Stimulated activated CD4-positive, alpha-beta T cell treated with anti-CD3 and anti-CD28 coated beads, Interleukin-1b, Interleukin-23, amount 100 ng/mL, for 4 hours (primary cell): ENCODE data around the gene EFEMP2.
A peak's percentile ranks its signal among the peaks of the same experiment; 100 is the strongest.

Source experiments
- DNase-seq, 2 donors: peaks; one replicate each; pipeline ENCODE4 v3.0.0-alpha.2; 2020; ENCODE audit warnings: low read depth in 2 of 2

EFEMP2 gene

DNA sequence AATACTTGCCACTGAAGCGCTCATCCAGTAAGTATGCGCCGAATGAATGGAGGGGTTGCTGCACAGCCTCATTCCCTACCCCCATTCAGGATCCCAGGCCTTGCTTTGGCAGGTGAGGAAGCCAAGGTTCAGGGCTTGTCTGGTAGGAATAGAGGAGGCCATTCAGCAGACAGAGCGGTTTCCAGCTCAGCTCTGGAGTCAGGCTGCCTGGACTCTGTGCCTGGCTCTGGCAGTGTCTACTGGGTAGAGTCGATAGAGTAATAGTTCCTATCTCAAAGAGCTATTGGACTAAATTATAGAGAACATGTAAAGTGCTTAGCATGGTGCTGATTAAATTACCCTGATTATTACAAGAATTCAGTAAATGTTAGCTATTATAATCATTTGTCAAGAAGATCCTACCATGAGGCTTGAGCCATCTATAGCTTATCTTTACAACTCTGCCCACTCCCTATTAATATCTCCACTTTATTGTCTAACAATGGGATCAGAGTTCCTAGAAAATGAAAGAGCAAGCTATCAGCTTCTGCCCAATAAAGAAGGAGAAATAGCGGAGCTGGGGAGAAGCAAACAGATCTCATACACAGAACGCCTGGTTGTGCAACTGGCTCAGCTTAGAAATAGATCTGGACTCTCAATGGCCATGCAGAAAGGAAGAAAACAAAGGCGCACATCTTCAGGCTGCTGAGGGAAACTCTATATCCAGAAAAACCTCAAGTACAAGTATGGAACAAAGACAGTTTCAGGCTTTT lies 45.4 kb downstream of the EFEMP2 start:
- no peak for DNase-seq

DNA sequence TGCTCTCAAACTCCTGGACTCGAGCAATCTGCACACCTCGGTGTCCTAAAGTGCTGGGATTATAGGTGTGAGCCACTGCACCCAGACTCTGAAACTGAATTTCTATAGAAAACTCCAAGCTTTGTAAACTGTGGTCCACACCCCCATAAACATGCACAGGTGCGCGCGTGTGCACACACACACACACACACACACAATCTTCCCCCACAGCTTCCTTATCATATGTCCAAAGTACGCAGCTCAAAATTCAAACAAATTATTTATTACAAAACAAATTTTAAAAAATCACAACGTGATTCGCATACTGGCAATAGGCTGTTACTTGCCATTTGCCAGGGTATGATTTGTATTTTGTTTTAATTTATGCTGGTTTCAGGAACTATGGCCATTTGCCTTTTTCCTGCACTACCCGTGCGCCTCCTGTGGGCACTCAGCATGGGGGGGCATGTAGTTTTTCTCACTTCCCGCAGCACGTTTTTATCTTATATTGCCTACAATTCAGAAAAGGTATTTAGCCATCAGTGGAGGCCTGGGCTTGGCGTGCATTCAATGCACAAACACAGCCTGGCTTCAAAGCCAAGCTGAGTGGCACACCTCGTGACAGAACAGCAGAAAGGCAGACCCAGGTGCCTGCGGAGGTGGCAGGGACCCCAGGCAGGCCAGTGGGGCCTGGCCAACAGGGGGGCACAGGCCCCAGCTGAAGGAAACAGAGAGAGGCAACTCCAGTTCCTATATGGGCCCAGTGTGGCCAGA lies 49.6 kb downstream of the EFEMP2 start:
- no peak for DNase-seq

DNA sequence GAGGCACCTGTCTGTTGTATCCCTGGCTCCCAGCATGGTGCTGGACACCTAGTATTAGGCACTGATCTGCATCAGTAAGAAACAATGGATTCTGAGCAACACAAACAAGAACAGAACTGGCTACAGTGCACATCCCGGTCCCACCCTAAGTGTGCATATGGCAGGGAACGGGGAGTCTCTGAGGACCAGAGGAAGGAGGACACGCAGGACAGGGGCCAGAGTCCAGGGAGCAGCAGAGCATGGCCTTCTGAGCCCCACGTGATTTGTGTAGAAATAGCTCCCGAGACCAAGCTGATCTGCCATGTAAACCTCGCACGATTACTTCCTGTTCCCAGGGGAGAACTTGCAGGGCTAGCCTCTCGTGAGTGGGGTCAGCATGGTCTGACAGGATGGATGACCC lies 51.5 kb downstream of the EFEMP2 start:
- DNase-seq: no peak

DNA sequence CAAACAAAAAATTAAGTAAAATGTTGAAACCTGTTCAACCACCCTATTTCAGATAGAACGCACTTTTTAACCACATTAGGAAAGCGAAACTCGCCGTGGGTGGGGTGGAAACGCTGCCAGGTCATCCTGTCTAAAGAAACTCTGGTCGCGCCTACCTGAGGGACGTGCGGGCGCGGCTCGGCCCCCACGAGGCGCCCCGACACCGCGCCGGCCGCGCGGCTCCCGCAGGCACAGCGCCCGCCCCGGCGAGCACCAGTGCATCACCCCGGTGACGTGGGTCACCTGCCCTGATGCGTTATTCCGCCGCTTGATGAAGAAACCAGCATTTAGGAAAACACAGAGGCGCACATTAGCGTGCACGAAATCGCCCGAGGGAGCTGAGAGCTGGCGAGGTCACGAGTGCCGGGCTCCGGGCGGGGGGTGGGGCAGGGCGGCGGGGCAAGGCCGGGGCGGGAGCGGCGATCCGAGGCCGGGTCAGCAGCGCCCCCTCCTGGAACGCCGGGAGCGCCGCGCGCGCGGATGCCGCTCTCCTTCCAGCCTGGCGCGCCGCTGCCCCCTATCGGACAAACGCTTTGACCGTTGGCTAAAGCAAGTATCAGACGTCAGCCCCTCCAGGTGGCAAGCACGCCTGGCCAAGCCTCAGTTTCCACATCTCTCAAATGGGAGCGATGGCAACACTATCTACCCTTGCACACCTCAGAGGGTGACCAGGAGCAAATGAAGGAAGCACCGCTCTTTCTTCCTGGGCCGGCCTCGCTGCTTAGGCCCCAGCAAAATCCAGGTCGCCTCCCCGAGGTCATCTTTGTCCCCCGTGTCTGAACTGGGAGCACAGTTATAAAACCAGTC lies 54.5 kb downstream of the EFEMP2 start:
- peak; percentile 94 to 95 for DNase-seq

DNA sequence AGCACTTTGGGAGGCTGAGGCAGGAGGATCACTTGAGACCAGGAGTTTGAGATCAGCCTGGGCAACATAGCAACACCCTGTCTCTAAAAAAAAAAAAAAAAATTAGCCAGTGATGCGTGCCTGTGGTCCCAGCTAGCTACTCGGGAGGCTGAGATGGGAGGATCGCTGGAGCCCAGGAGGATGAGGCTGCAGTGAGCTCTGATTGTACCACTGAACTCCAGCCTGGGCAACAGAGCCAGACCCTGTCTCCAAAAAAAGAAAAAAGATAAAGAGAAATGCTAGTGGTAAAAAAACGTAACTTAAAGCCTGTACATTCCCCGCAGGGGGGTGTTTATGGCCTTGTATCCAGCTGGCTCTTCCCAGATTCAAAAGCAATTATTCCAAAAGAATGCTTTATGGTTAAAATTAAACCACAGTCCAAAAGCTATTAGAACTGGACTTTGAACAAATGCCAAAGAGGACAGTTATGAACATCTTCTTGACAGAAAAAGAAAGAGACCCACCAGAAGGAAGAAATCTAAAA lies 55.2 kb downstream of the EFEMP2 start:
- DNase-seq: no peak

DNA sequence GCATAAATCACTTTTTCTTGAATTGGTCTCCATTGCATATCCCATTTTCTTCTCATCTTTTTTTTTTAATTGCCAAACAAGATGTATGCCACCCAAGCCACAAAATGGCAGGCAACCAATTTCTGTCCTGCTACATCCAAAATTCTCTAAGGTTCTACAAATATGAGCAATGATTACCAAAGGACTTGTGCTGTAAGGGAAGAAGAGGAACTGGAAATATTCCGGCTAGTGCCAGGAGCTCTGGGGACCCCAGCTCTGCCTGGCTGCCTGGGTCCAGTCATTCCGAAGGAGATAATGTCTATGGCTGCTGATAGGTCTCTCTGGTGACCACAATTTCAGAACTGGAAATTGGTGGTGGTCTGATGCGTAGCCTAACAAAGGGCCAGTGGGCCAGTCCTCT lies 55.9 kb downstream of the EFEMP2 start:
- DNase-seq: no peak
